Measurements from ENCODE around the gene CCDC102A.

Gene CCDC102A

DNA sequence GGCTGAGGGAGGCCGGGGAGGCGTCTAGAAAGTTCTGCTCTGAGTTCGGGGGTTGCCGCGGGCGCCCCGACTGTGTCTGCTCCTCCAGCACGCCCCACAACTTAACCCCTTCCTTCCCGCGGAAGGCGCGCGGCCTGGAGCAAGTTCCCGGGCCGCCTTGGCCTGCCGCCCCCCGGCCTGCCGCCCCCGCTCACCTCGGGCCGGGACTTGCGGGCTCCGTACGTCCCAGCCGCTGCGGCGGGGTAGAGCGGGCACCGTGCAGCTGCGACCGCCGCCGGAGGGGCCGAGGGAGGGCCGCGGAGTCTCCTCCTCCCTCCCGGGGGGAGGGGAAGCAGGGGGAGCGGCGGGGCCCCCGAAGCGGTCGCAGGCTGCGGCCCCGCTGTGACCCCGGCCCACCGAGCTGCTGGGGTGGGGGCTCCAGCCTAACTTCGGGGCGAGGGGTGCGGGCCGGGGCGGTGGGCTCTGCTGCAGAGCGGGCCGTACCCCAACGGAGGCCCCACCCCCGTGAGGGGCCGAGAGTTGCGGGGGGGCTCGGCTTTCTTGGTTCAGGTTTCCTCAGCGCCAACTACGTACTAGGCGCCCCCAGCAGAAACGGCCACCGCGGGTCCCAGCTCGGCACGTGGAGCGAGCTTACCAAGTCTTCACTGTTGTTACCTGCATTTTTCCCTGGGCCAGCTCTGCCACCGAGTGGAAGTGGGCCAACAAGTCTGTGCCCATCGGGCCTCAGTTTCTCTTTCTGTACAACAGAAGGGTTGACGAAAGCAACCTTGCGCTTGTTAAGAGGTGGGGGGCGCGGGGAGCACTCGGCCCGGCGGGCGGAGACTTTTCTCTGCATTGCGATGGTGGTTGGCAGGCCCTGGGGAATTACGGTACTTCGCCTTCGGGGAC lies at the start of gene CCDC102A:
Gene CCDC102A, minus strand, starts transcription at position 266 of the 888 bp plus-strand sequence. CDS start 7,394 bp downstream, outside the sequence.
- H3K27me3 ChIP-seq = no peaks in the 10 kb centered on the region
- peak within 1 kb of the TSS; percentile 98 for H3K4me2 ChIP-seq
- no peak for TF ChIP-seq Cebpa-rat (IDR thresholded peaks at IDR 0.05)
- peak within 1 kb of the TSS; percentile 95 for H3K27ac ChIP-seq
- peak within 1 kb of the TSS; percentile 88 for H3K9ac ChIP-seq
- no peaks in the 10 kb centered on the region for H4K20me1 ChIP-seq
- no peaks in the 10 kb centered on the region for H3K36me3 ChIP-seq
- H3K4me3 ChIP-seq = peak within 1 kb of the TSS; percentile 74
- H3K9me3 ChIP-seq = no peaks in the 10 kb centered on the region
- H3K4me1 ChIP-seq = peaks cover 92% of the 10 kb centered on the region

DNA sequence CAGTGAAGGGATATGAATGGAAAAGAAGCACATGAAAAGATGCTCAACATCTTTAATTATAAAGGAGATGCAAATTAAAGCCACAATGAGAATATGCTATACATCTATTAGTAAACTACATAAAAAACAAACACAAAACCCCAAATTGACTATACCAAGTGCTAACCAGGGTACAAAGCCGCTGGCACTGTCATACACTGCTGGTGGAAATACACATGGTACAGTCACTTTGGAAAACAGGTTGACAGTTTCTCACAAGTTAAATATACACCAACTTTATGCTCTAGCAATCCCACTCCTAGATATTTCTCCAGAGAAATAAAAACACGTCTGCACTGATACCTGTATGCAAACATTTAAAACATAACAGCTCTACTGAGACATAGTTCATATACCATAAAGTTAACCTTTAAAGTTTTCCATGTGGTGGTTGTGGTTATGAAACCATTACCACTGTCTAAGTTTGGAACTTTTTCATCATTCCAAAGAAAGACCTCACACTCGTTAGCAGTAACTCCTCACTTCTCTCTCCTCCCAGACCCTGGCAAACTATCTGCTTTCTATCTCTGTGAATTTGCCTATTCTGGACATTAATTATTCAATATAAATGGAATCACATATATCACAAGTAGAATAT lies 48.8 kb upstream of the CCDC102A start:
- H3K9ac ChIP-seq = no peak overlapping the region
- peaks cover 14% of the 10 kb centered on the region for H3K4me1 ChIP-seq
- no peaks in the 10 kb centered on the region for H3K9me3 ChIP-seq
- TF ChIP-seq Cebpa-rat (IDR thresholded peaks at IDR 0.05) = no peak
- H3K36me3 ChIP-seq = no peaks in the 10 kb centered on the region
- no peak overlapping the region for H3K27ac ChIP-seq
- no peaks in the 10 kb centered on the region for H3K27me3 ChIP-seq
- H3K4me3 ChIP-seq = no peak overlapping the region
- no peaks in the 10 kb centered on the region for H4K20me1 ChIP-seq
- no peak overlapping the region for H3K4me2 ChIP-seq

DNA sequence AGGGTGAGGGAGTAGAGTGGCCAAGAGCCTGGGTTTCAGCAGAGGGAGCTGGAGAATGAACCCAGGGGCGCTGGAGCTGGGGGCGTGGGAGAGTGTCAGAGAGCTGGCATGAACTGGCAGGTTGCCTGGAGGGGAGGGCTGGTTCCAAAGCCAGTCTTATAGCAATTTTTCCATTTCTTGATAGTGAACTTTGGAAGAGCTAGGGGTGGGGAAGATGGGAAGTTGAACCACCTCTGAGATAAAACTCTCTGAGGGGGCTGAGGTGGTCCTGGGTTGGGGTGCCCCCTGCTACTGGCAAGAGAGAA lies 42.9 kb upstream of the CCDC102A start:
- Histone ChIP-seq H3K4me2 (no peak overlapping the region), H3K27me3 (no peaks in the 10 kb centered on the region), H3K27ac (no peak overlapping the region), H4K20me1 (no peaks in the 10 kb centered on the region), H3K9ac (no peak overlapping the region), H3K36me3 (no peaks in the 10 kb centered on the region), H3K9me3 (no peaks in the 10 kb centered on the region), H3K4me1 (peaks cover 43% of the 10 kb centered on the region), H3K4me3 (no peak overlapping the region)
- no peak for TF ChIP-seq Cebpa-rat (IDR thresholded peaks at IDR 0.05)

DNA sequence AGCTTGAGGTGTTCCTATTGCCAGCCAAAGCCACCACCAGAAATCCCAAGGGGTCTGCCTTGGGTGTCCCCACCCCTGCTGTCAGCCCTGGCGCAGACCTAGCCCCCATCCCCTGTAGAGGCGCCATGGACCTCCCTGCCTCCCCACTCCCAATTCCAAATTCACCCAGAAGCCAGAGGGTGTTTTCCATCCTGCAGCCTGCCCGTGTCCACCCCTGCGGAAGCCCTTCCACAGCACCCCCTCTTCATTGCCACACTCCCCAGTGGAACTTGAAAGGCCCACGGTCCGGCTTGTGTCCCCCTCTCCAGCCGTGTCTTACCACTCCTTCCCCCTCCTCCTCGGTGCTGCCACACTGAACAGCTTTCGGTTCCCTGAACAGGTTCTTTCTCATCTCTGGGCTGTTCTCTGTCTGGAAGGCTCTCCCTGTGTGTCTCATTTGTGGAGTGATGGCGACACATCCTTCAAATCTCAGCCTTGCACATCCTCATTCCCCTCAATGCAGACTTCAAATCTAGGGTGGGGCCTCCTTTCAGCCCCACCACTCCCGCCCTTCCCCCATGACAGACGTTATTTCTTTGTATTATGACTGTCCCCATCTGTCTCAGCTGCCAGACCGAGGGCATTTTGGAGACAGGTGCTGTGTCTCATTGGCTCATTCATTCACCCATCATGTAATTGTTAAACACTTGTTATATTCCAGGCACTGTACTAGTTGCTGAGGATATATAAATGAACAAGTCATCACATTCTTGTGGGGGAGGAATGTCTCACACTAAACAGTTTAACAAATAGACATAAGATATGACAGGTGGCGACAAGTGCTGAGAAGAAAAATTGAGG lies 42.4 kb upstream of the CCDC102A start:
- Histone ChIP-seq H3K4me2 (peak overlapping the region; percentile 76), H3K4me3 (no peak overlapping the region), H3K4me1 (peaks cover 43% of the 10 kb centered on the region), H3K27me3 (no peaks in the 10 kb centered on the region), H3K9me3 (no peaks in the 10 kb centered on the region), H3K27ac (peak overlapping the region; percentile 87), H4K20me1 (no peaks in the 10 kb centered on the region), H3K9ac (peak overlapping the region; percentile 17; the same call in 1 of the 2 replicates), H3K36me3 (no peaks in the 10 kb centered on the region)
- no peak for TF ChIP-seq Cebpa-rat (IDR thresholded peaks at IDR 0.05)

DNA sequence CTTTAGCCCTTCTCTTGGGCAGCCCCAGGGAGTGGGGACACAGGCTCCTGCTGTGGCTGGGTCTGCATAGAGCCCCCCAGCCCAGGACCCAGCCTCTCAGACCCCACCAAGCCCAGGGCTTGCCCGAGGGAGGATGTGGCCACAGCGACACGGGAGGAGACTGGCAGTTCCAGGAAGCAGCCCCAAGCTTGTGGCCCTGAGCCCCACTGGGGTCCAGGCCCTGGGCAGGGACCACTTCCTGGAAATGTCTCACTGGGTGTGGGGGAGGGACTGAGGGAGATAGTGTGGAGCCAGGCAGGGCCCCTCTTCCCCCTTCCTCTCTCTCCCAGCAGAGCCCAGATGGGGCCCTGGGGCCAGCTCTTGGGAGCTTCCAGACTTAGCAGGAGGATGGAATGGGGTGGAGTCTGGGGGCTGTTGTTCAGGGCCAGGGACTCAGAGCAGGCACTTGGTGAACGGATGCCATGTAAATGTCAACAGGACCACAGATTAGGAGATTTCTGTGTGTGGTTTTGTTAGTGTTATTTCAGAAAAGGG lies 41.4 kb upstream of the CCDC102A start:
- TF ChIP-seq Cebpa-rat (IDR thresholded peaks at IDR 0.05) = no peak
- Histone ChIP-seq H3K9ac (peak overlapping the region; percentile 64), H3K9me3 (no peaks in the 10 kb centered on the region), H4K20me1 (no peaks in the 10 kb centered on the region), H3K4me3 (no peak overlapping the region), H3K4me2 (peak overlapping the region; percentile 76), H3K27ac (peak overlapping the region; percentile 87), H3K36me3 (no peaks in the 10 kb centered on the region), H3K27me3 (no peaks in the 10 kb centered on the region), H3K4me1 (peaks cover 43% of the 10 kb centered on the region)

DNA sequence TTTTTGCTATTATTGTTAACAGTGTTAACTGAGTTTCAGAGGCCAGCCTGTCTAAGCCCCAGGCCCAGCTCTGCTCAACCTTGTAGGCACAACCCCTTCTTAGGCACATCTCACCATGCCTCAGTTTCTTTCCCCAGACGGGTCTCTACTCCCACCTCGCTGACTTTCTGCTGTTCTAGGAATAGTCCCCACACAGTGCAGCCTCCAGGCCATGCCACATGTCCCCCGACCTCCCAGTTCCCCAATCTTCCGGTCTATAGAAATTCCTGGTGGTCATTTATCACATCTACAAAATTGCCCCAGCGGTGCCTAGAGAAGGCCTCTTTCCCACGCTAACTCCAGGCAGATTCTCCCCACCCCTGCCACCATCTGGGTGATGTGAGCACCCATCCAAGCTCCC lies 40.8 kb upstream of the CCDC102A start:
- H3K27ac ChIP-seq = peak overlapping the region; percentile 87
- H3K4me2 ChIP-seq = peak overlapping the region; percentile 76
- H4K20me1 ChIP-seq = no peaks in the 10 kb centered on the region
- no peaks in the 10 kb centered on the region for H3K27me3 ChIP-seq
- no peak for TF ChIP-seq Cebpa-rat (IDR thresholded peaks at IDR 0.05)
- H3K9ac ChIP-seq = peak overlapping the region; percentile 64
- no peak overlapping the region for H3K4me3 ChIP-seq
- no peaks in the 10 kb centered on the region for H3K9me3 ChIP-seq
- no peaks in the 10 kb centered on the region for H3K36me3 ChIP-seq
- peaks cover 43% of the 10 kb centered on the region for H3K4me1 ChIP-seq

DNA sequence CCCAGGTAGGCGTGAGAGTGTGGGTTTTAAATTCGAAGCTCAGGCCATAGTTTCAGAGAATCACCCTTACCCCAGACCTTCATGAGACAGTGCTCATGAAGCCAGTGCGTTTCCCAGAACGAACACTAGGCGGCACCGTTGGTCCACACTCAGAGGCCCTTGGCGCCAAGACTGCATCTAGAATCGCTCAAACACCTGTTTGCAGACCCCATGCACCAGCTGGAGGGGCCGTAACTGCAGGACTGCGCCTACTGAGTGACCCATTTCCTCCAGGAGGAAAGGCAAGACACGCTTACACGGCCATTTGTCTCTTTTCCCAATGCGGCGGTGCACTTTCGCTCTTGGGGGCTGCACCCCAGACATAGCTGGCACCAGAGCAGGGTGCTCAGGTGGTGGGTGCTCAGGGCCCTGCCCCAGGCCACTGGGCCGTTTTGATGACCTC lies 40.1 kb upstream of the CCDC102A start:
- Histone ChIP-seq H3K9ac (0 out of 2 replicates have a peak overlapping the region, but pooled peaks have one; percentile 7), H3K9me3 (no peaks in the 10 kb centered on the region), H3K27ac (0 out of 2 replicates have a peak overlapping the region, but pooled peaks have one; percentile 40), H3K36me3 (no peaks in the 10 kb centered on the region), H4K20me1 (no peaks in the 10 kb centered on the region), H3K4me1 (peaks cover 43% of the 10 kb centered on the region), H3K27me3 (no peaks in the 10 kb centered on the region), H3K4me2 (peak overlapping the region; percentile 76), H3K4me3 (no peak overlapping the region)
- TF ChIP-seq Cebpa-rat (IDR thresholded peaks at IDR 0.05) = no peak

DNA sequence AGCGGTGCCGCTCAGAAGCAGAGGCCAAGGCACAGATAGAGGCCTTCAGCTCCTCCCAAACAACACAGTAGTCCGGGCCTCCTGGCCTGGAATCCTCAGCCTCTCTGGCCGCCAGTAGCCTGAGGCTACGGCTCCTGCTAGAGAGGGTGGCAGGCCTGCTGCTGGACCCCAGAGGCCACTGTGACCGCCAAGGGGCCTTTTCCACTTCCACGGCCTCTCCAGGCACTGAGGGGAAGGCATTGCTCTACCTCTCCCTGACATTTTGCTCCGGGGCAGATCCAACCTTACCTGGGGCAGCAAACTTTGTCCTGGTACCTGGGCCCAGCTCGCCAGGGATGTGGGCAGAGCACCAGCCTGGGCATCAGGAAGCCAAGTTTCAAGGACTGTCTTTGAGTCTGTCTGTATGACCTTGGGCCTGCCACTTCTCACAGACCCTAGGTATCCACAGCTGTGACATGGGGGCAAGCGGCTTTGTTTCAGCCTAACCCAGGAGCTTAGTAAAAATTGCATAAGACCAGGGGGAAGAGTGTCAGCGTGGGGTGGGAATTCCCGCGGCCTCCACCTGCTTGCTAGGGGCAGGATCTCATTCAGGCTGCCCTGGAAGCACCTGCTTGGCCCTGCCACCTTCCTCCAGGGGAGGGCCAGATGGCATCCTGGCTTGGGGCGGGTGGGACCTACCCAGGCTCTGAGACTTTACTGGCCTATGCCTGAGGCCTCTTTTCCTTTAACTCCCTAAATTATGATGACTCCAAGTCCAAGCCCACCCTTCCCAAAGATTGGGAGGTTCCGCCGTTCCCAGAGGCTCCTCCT lies 39.3 kb upstream of the CCDC102A start:
- peak overlapping the region; percentile 16; the same call in 1 of the 2 replicates for H3K9ac ChIP-seq
- peaks cover 43% of the 10 kb centered on the region for H3K4me1 ChIP-seq
- TF ChIP-seq Cebpa-rat (IDR thresholded peaks at IDR 0.05) = no peak

More for the DNA sequence above, 39.3 kb upstream of the CCDC102A start:
- no peaks in the 10 kb centered on the region for H3K9me3 ChIP-seq
- no peaks in the 10 kb centered on the region for H3K36me3 ChIP-seq
- no peak overlapping the region for H3K4me3 ChIP-seq
- no peak overlapping the region for H3K4me2 ChIP-seq
- no peaks in the 10 kb centered on the region for H4K20me1 ChIP-seq
- peak overlapping the region; percentile 40; the same call in 1 of the 2 replicates for H3K27ac ChIP-seq
- no peaks in the 10 kb centered on the region for H3K27me3 ChIP-seq

Measured in BLaER1 (cell line).